AG04450 (cell line): ENCODE data around the gene SPATA33. TPM values are rescaled to one million over a fixed set of nuclear protein-coding genes. Genes with fewer than 3 reads are reported as not detected.

ENCODE experiments used
- CTCF ChIA-PET: fragments of 300-600, 350-600 bp; formaldehyde crosslinking; extraction: SDS; loops from one replicate; lab custom pipeline; 2022; ENCODE audit warnings: antibody characterized with exemption, inconsistent platforms; lab: Charles Lee
- POLR2A ChIA-PET: fragments of 350-600 bp; formaldehyde crosslinking; extraction: SDS; loops from one replicate; lab custom pipeline; 2021; ENCODE audit warnings: antibody characterized with exemption, inconsistent platforms; lab: Yijun Ruan, JAX
- DNase-seq: peaks from one replicate; pipeline ENCODE4 v3.0.0-alpha.2; 2011; ENCODE audit warnings: low read depth, low spot score
- H3K27ac ChIP-seq: one replicate; pipeline ENCODE4 v1.5.1; 2012; ENCODE audit warnings: low read depth, low read length, control low read depth
- H3K27me3 ChIP-seq: one replicate; pipeline ENCODE4 v1.6.0; 2012; ENCODE audit warnings: low read length; ENCODE audit not compliant: control insufficient read depth, insufficient read depth
- H3K4me3 ChIP-seq: 2 replicates; pipeline ENCODE4 v1.5.1; 2011; ENCODE audit warnings: mild to moderate bottlenecking, low read depth, low read length, control low read depth
- H3K9me3 ChIP-seq: 2 replicates; pipeline ENCODE4 v1.5.1; 2012; ENCODE audit warnings: low read length; ENCODE audit not compliant: control insufficient read depth, insufficient read depth
- polyA plus RNA-seq: library from polyadenylated mRNA; depleted of rRNA; stranded (reverse); fragments of >200 nt; gene quantifications from 2 replicates; pipeline ENCODE4 v1.2.3, GENCODE V29; 2011
- TF ChIP-seq, protein P1 (sequence below): IDR thresholded peaks from 2 replicates; pipeline ENCODE4 v1.5.1; 2011; ENCODE audit warnings: low read depth, low read length, control low read depth, inconsistent platforms

Gene SPATA33
- polyA plus RNA-seq, 1 experiment, result 2.4 TPM

DNA sequence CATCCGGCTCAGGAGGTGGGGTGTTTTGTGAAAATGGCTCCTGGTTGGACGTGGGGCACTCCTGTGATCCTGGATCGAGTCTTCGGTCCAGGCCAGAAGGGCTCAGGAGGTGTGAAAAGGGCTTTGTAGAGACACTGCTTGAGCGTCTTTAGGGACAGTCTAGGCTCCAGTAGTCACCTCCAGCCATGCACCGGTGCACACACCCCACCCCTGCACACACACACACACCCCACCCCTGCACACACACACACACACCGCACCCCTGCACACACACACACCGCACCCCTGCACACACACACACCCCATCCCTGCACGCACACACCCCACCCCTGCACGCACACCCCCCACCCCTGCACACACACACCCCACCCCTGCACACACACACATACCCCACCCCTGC, 19.2 kb upstream of the SPATA33 start:
- DNase-seq, result no peak
- TF ChIP-seq, protein P1, sequence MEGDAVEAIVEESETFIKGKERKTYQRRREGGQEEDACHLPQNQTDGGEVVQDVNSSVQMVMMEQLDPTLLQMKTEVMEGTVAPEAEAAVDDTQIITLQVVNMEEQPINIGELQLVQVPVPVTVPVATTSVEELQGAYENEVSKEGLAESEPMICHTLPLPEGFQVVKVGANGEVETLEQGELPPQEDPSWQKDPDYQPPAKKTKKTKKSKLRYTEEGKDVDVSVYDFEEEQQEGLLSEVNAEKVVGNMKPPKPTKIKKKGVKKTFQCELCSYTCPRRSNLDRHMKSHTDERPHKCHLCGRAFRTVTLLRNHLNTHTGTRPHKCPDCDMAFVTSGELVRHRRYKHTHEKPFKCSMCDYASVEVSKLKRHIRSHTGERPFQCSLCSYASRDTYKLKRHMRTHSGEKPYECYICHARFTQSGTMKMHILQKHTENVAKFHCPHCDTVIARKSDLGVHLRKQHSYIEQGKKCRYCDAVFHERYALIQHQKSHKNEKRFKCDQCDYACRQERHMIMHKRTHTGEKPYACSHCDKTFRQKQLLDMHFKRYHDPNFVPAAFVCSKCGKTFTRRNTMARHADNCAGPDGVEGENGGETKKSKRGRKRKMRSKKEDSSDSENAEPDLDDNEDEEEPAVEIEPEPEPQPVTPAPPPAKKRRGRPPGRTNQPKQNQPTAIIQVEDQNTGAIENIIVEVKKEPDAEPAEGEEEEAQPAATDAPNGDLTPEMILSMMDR, result no peak
- H3K27me3 ChIP-seq, result no peaks in the 10 kb centered on the region
- H3K4me3 ChIP-seq, result no peak overlapping the region
- no peak overlapping the region for H3K27ac ChIP-seq
- no peaks in the 10 kb centered on the region; the same call in 1 of the 2 replicates for H3K9me3 ChIP-seq
- CTCF ChIA-PET, result no interaction called here
- POLR2A ChIA-PET, result no interaction called here

DNA sequence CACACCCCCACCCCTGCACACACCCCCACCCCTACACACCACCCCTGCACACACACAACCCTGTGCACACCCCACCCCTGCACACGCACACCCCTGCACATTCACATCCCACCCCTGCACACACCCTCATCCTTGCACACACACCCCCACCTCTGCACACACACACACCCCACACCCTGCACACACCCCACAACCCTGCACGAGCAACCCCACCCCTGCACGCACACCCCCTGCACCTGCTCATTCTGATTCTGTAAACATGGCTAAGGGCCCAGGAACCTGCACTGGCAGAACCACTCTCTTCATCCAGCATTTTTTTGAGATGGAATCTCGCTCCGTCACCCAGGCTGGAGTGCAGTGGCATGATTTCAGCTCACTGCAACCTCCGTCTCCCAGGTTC, 18.3 kb upstream of the SPATA33 start:
- Histone ChIP-seq H3K4me3 (no peak overlapping the region), H3K27ac (no peak overlapping the region), H3K27me3 (no peaks in the 10 kb centered on the region), H3K9me3 (no peaks in the 10 kb centered on the region; the same call in 1 of the 2 replicates)
- no peak for DNase-seq
- TF ChIP-seq, protein P1, result no peak
- ChIA-PET POLR2A (no interaction called here), CTCF (interaction anchor here (1.2 to 1.7 kb wide), 2 partner anchors 64 to 65 kb away, joined by 5 to 6 read pairs; partner anchors contain the start of gene CPNE7)

DNA sequence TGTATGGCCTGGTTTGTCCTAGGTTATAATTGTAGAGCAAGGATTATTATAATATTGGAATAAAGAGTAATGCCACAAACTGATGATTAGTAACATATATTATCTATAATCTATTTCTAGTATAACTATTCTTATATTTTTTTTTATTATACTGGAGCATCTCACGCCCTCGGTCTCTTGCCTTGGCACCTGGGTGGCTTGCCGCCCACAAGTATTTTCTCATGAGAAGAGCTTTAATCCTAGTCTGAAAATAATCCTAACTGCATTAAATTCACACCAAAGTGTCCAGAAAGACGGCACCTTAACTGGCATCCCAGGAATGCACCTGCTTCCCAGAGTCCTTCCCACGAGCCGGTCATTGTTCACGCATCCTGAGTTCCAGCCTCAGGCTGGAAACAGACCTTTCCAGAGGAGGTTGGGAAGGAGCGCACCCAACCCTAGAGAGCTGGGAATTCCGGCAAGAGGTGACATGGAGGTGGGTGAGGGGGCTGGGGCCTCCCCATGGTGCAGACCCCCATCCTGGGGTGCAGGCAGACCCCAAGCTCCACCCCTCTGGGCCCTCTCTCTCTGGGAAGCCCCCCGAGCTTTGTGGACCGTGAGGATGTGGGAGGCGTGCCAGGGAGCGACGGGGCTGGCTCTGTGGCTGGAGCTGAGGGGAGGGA, 16.0 kb upstream of the SPATA33 start:
- no peaks in the 10 kb centered on the region for H3K27me3 ChIP-seq
- CTCF ChIA-PET, result interaction anchor here (0.6 to 2.1 kb wide), 12 partner anchors 8 to 77 kb away, joined by 3 to 13 read pairs (median 4); partner anchors contain the start of genes CPNE7 and DPEP1
- TF ChIP-seq, protein P1, result no peak
- no peak overlapping the region for H3K4me3 ChIP-seq
- no peak overlapping the region for H3K27ac ChIP-seq
- no peaks in the 10 kb centered on the region; the same call in 1 of the 2 replicates for H3K9me3 ChIP-seq
- no peak for DNase-seq
- POLR2A ChIA-PET, result interaction anchor here (1.6 to 1.7 kb wide), 2 partner anchors 28 to 77 kb away, joined by 3 to 6 read pairs; partner anchors contain the start of gene DPEP1

DNA sequence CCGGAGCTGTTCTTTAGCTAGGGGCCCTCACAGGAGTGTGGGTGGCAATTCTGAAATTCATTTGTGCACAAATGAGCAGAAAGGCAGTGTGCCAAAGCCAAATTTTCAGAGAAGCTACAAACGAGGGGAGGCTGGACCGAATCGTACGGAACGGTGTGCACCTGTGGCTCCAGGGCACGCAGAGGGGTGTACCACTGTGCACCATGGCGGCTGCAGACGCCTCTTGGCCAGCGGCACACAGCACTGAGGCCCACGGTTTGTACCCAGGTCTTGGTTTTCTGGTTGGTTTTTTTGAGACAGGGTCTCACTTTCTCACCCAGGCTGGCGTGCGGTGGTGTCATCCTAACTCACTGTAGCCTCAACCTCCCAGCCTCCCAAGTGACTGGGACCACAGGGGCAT, 15.1 kb upstream of the SPATA33 start:
- ChIA-PET CTCF (interaction anchor here (1.3 to 2.1 kb wide), 3 partner anchors 12 to 78 kb away, joined by 4 to 13 read pairs (median 7); no protein-coding TSS in a partner anchor), POLR2A (interaction anchor here (1.7 kb wide), 1 partner anchor 78 kb away, joined by 6 read pairs; no protein-coding TSS in a partner anchor)
- Histone ChIP-seq H3K27me3 (no peaks in the 10 kb centered on the region), H3K27ac (no peak overlapping the region), H3K4me3 (no peak overlapping the region), H3K9me3 (no peaks in the 10 kb centered on the region; the same call in 1 of the 2 replicates)
- TF ChIP-seq, protein P1, result no peak
- DNase-seq, result no peak

DNA sequence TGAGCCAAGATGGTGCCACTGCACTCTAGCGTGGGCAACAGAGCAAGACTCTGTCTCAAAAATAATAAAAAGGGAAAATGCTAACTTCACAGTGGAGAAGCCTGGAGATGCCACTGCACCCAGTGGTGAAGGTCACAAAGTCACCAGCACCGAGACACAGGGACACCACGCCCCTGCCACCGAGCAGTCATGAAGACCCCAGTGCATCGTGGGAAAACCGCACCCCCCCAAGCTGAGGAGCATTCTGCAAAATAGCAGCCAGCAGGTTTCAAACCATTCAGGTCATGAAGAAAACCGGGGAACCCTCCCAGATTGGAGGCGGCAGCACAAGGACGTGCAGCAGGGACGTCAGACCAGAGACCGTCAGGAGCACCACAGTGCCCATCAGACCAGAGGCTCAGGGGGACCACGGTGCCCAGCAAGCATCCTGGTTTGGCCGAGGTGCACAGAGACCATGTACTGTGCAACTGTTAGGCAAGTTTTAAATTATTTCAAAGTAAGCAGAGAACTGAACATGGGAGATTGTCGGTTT, 13.8 kb upstream of the SPATA33 start:
- POLR2A ChIA-PET, result no interaction called here
- no peak overlapping the region for H3K4me3 ChIP-seq
- TF ChIP-seq, protein P1, result no peak
- H3K27ac ChIP-seq, result no peak overlapping the region
- H3K9me3 ChIP-seq, result no peaks in the 10 kb centered on the region; the same call in 1 of the 2 replicates
- no peaks in the 10 kb centered on the region for H3K27me3 ChIP-seq
- DNase-seq, result no peak
- CTCF ChIA-PET, result no interaction called here
